HG02840 (cell line): Measurements from ENCODE around the gene HNRNPF.
A peak's percentile ranks its signal among the peaks of the same experiment; 100 is the strongest.
"Not testable (repeated sequence)": the region's sequence is repeated elsewhere in the genome, so short reads cannot be mapped to it uniquely, and the experiment has no call there.

Experiments
- ATAC-seq: cut with Tn5 transposase; IDR thresholded peaks from one replicate; pipeline ENCODE4 v1.9.1; 2021; ENCODE audit warnings: mild to moderate bottlenecking, moderate library complexity, moderate number of reproducible peaks; ENCODE audit not compliant: unreplicated experiment, low FRiP score

The HNRNPF gene

GRCh38 chr10:43421944-43422343 lies 13.0 kb upstream of the HNRNPF start:
- ATAC-seq, result not testable (repeated sequence)

DNA sequence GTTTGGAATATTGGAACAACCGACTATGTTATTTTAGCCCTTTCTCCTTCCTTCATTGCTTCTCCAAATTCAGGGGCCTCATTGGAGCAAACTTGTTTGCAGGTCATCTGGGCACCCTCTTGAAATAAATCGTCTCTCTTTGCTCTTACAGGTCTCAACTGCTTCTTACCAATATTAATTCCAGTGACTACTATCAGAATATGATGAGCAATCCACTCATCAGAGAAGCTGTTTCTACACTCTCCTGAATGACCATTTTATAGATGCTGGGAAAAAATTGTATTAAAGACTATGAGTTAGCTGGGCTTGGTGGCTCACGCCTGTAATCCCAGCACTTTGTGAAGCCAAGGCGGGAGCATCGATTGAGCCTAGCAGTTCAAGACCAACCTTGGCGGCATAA lies 12.5 kb upstream of the HNRNPF start:
- ATAC-seq, result no peak

GRCh38 chr10:43421201-43421507 lies 12.2 kb upstream of the HNRNPF start:
- ATAC-seq, result no peak

DNA sequence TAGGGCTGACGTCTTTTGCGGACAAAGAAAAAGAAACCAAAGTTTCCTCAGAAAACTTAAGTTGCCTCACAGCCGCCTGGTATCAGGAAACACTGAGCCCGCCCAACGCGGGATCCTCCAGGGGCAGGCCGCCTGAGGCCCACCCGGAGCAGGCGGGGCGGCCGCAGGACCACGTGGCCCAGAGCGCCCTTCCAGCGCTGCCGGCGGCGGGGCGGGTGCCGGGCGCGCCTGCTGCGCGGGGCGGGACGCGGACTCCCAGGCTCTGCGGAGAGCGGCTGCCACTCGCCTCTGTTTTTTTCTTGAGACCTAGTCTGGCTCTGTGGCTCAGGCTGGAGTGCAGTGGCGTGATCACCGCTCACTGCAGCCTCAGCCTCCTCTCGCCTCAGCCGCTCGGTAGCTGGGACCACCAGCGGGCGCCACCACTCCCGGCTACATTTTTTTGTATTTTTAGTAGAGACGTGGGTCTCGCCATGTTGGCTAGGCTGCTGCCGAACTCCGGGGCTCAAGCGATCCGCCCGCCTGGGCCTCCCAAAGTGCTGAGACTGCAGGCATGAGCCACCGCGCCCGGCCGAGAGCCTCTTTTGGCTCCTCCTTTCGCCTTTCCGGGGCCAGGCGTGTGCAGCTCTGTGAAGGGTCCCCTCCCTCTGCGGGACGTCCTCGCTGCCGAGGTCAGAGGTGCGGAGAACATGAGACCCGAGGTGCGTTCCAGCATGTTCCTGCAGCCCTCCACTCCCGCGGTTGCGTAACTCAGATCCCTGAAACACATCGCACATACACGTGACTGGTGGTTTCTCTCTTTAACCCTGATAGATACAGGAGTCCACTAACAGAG lies 11.6 kb upstream of the HNRNPF start:
- ATAC-seq, result peak; percentile 84

- no peak for ATAC-seq
Observed at GRCh38 chr10:43419997-43420368, 11.0 kb upstream of the HNRNPF start.

- no peak for ATAC-seq
Observed at GRCh38 chr10:43417950-43418768, 9.2 kb upstream of the HNRNPF start.

DNA sequence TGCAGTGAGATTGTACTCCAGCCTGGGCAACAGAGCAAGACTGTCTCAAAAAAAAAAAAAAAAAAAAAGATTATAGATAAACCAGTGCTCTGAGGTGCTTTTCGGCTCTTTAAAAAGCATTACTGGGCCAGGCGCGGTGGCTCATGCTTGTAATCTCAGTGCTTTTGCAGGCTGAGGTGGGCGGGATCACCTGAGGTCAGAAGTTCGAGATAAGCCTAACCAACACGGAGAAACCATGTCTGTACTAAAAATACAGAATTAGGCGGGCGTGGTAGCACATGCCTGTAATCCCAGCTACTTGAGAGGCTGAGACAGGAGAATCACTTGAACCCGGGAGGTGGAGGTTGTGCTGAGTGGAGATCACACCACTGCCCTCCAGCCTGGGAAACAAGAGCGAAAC lies 6.6 kb upstream of the HNRNPF start:
- ATAC-seq, result no peak

- no peak for ATAC-seq
Observed at GRCh38 chr10:43411536-43411935, 2.5 kb upstream of the HNRNPF start.

DNA sequence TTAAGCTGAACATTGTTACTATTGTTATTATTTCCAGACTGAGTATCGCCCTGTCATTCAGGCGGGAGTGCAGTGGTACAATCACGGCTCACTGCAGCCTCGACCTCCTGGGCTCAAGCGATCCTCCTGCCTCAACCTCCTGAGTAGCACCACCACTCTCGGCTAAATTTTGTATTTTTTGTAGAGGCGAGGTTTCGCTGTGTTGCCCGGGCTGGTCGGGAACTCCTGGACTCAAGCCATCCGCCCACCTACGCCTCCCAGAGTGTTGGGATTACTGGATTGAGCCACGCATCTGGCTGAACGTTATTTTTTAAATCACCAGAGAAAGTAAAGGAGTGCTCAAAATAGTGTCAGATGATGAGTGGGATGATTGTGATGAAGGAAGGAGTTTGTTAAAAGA lies 1.4 kb upstream of the HNRNPF start:
- ATAC-seq, result no peak

DNA sequence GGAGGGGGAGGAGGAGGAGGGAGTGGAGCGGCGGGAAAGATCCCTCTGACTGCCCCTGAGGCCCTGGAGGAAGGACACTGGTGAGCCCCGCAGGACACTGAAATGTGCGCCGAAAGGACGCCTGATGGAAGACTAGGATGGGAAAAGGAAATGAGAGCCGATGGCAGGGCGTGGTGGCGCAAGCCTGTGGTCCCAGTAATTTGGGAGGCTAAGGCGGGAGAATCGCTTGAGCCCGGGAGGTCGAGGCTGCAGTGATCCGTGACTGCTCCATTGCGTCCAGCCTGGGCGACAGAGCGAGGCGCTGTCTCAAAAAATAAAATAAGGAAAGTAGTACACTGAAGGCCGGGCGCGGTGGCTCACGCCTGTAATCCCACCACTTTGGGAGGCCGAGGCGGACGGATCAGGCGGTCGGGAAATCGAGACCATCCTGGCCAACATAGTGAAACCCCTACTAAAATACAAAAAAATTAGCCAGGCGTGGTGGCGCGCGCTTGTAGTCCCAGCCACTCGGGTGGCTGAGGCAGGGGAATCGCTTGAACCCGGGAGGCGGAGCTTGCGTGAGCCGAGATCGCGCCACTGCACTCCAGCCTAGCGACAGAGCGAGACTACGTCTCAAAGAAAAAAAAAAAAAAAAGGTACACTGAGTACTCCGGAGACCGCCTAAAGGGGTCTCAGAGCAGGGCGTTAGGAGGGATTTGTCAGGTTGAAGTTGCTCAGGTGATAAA lies 561 bp upstream of the HNRNPF start:
- no peak for ATAC-seq

DNA sequence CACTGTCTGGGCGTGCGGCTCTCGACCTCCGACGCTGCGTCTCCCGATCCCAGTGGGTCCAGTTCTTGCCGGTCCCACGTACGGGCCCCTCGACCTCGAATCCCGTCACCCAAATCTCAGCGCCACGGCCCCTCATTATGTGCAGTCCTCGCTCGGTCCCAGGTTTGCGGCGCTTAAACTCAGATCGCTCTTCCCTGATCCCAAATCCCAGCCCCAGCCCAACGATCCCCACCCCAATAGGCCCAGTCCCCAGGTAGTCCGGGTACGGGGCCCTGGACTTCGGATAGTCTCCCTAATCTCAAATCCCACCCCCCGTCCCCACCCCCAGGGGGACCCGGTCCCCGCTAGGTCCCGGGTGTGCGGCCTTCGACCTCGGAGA lies 666 bp downstream of the HNRNPF start:
- peak; percentile 0 for ATAC-seq

DNA sequence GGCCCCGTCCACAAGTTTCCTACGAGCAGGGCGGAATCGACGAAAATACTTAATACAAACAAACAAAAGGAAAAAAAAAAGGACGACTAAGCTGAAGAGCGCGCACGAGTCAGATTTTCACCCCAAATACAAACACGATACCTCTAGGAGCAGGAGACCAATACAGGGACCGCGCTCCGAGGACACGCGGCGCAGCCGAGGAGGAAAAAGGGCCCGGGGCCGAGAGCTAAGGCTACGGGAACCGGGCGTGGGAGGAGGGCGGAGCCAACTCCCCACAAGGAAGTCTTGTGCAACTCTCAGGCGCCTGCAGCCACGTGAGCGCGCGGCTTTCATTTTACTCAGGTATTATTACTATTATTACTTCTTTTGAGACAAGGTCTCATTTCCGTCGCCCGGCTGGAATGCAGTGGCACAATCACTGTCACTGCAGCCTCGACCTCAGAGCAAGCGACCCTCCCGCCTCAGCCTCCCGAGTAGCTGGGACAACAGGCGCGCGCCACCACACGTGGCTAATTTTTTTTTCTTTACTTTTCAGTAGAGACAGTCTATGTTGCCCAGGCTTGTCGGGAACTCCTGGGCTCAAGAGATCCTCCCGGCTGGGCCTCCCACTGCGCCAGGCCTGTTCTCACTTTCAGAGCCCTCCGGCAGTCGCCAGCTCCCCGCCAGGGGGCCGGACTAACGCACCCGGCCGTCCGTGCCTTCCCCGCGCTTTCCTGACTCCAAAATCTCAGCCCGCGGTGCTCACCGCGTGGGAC lies 1.2 kb downstream of the HNRNPF start:
- ATAC-seq, result peak; percentile 47

- peak; percentile 19 for ATAC-seq
Observed at GRCh38 chr10:43407148-43407575, 1.8 kb downstream of the HNRNPF start.

DNA sequence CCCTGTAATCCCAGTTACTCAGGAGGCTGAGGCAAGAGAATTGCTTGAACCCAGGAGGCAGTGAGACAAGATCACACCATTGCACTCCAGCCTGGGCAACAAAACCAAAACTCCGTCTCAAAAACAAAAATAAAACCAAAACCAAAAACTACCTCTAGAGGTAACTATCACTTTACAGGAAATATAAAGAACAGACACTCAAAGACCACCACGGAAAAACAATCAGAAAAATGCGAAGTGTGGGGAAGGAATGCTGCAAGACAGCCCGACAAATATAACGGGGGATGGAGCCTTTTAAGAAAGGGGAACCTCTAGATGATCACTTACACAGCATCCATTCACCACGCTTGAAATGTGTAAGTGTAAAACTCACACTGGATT lies 4.3 kb downstream of the HNRNPF start:
- ATAC-seq, result no peak

DNA sequence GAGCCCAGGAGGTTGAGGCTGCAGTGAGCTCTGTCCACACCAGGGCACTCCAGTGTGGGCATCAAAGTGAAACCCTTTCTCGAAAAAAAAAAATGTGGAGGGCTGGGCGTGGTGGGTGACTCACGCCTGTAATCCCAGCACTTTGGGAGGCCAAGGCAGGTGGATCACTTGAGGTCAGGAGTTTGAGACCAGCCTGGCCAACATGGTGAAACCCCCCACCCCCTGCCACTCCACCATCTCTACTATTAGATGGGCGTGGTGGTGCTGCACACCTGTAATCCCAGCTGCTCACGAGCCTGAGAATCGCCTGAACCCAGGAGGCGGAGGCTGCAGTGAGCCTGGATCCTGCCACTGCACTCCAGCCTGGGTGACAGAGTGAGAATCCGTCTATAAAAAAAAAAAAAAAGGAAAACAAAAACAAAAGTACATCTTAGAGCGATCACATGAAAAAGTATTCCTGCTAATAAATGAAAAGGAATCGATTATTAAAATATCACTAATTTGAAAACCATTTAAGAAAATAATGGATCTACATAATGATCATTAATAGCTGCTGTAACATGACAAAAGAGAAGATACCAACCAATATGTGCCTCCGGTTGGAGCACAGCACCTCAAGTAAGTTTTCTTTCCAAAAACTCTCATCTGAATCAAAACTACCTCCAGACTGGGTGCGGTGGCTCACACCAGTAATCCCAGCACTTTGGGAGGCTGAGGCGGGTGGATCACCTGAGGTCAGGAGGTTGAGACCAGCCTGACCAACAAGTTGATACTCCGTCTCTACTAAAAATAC lies 4.9 kb downstream of the HNRNPF start:
- ATAC-seq, result no peak

- no peak for ATAC-seq
Observed at GRCh38 chr10:43402880-43403452, 6.0 kb downstream of the HNRNPF start.

GRCh38 chr10:43402176-43402575 lies 6.8 kb downstream of the HNRNPF start:
- no peak for ATAC-seq

GRCh38 chr10:43401627-43402026 lies 7.4 kb downstream of the HNRNPF start:
- ATAC-seq, result no peak
